Ecto neural progenitor cell (in vitro differentiated cells): ENCODE data around the gene BPI.
"Not testable (repeated sequence)": the region's sequence is repeated elsewhere in the genome, so short reads cannot be mapped to it uniquely, and the experiment has no call there.

Experiments used
- DNase-seq: peaks from one replicate; pipeline ENCODE4 v3.0.0-alpha.2; 2018; ENCODE audit warnings: low spot score

BPI gene

DNA sequence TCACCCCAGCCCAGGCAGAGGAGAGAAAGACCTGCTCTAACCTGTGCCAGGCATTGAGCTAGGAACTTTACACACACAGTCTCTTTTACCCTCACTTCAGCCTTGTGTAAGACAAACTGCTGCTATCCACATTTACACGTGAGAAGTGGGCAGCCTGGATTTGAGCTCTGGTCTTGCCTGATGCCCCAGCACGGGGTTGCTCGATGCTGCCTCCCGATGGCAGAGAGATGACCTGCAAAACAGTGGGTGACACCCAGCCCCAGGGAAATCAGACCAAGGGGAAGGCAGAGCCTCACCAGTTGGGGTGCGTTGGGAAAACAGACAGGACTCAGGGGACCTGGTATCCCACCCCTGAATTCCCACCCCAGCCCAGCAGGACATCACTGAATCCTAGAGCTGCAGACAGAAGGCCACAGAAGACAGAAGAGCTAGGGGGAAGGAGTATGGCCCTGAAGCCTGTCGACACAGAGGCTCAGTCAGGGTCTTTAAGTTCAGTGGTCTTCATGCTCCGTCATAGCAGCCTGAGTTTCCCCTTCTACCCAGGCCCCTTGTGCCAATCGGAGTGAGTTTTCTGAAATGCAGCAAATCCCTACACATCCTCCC, 990 bp downstream of the BPI start:
- DNase-seq, result no peak

DNA sequence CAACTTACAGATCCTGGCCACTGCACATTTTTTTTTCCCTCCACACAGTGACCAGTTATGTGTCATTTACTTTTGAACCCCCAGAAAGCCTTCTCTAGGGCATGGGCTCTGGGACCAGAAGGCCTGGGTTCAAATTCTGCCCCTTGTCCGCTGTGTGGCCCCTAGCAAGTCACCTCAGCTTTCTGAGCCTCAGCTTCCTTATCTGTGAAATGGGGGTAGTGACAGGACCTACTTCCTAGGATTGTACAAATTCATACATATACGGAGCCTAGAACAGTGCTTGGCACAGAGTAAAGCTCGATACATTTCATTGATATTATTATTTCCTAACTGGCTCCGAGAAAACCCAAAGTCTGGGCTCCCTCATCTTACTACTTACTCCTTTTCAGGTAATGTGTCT, 1.6 kb downstream of the BPI start:
- no peak for DNase-seq

DNA sequence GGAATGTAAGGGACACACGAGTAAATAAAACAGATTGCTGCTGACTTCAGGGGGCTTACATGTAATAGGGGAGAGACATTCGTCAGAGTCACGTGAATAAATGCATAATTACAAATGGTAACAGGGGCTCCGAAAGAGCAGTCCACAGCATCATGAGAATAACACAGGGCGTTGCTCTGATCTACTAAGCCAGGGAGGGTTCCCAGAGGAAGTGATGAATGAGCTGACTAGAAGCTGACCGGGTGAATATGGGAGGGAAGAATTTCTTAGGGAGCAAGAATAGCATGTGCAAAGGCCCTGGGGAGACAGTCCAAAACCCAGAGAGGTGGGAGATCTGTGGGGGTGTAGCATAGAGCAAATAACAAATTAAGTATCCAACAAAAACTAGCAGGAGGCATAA, 2.4 kb downstream of the BPI start:
- no peak for DNase-seq

DNA sequence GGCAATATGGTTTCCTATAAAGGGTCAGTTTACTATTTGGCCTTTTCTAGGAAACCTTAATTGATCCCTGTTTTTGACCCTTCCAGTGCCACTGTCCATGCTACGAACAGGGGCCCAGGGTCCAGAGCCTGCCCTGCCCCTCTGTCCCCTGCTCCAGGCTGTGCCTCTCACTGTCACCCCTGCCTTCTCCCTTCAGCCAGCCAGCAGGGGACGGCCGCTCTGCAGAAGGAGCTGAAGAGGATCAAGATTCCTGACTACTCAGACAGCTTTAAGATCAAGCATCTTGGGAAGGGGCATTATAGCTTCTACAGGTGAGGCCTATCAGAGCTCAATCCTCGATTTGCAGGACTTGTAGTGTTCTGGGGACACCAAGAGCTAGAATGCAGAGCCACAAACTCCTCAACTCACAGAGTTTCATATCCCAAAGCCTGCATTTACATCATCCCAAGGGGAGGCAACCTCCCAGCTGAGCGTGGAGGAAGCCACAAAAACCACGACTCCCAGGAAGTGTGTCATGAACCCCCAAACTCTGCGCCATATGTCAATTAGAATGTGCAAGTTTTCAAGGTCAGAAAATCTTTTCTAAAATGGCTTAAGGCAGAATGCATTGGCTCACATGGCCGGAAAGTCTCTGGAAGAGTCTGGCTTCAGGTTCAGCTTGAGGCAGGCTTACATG, 3.6 kb downstream of the BPI start:
- no peak for DNase-seq

DNA sequence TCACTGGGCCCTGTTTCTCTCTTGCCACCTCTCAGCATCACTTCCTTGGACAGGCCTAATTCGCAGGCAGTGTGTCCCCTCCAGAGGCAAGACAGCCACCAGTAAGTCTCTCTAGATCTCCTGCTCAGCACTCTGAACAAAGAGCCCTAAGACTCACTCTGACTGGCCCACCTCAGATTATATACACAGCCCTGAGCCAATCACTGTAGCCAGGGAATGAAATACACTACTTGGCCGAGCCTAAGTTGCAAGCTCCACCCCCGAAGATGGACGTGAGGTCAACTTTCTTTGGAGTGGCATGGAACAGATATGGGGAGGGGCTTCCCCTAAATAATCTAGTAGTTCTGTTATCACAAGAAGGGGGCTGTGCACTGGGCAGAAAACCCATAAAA, 4.1 kb downstream of the BPI start:
- no peak for DNase-seq

DNA sequence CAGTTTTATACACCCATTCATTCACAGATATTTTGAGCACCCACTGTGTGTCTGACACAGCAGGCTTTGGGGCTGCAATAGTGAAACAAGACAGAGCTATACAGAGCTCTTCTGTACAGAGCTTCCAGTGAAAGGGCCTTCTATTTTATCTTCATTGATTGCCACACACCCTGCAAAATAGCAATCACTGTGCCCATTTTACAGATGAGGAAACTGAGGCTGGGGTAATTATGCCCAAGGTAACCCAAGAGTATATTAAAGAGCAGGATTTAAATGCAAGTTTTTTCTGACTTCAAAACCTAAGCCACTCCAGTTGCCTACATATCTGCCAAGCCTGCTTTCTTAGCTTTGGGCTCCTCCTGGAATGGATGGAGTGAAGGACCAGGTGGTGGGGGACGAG, 4.5 kb downstream of the BPI start:
- no peak for DNase-seq

DNA sequence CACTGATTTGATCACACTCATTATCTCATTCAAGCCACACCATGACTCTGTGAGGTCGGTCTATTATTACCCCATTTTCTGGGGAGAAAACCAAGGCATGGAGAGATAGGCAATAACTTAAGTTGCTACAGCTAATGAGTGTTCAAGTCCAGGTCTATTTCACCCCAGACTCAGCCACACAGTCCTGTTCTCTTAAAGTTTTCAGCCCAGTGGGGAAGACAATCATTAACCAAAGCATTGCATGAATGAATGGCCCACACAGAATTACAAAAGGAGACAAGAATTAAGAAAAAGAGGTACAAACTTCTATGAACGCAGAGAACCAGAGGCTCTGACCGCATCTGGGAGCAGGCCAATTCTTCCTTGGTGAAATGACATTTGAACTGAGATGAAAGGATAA, 7.1 kb downstream of the BPI start:
- DNase-seq, result no peak

DNA sequence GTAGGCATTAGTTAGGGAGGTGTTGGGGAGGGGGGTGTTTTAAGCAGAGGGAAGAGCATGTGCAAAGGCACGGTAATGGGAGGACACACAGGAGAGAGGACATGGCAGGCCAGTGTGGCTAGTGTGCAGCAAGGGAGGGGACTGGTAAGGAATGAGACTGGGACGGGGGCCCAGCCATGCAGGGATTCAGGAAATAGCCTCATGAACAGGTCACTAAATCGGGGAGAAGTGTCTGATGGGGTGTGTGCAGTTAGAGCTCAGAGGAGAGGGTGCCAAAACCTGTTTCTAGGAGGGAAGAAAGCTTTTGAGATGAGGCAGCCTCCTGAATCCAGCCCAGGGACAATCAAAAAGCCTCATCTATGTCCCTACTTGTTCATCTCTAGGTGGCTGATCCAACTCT, 7.5 kb downstream of the BPI start:
- no peak for DNase-seq

DNA sequence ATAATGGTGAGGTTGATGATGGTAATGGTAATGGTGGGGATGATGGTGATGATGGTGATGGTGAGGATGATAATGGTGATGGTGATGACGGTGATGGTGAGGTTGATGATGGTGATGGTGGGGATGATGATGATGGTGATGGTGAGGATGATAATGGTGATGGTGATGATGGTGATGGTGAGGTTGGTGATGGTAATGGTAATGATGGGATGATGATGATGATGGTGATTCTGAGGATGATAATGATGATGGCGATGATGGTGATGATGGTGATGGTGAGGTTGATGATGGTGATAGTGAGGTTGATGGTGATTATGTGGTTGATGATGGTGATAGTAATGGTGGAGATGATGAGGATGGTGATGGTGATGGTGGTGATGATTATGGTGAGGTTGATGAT, 9.7 kb downstream of the BPI start:
- no peak for DNase-seq

DNA sequence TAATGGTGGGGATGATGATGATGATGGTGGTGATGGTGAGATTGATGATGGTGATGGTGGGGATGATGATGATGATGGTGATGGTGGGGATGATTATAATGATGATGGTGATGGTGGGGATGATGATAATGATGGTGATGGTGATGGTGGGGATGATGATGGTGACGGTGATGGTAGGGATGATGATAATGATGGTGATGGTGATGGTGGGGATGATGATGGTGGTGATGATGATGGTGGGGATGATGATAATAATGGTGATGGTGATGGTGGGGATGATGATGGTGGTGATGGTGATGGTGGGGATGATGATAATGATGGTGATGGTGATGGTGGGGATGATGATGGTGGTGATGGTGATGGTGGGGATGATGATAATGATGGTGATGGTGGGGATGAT, 10.4 kb downstream of the BPI start:
- not testable (repeated sequence) for DNase-seq

DNA sequence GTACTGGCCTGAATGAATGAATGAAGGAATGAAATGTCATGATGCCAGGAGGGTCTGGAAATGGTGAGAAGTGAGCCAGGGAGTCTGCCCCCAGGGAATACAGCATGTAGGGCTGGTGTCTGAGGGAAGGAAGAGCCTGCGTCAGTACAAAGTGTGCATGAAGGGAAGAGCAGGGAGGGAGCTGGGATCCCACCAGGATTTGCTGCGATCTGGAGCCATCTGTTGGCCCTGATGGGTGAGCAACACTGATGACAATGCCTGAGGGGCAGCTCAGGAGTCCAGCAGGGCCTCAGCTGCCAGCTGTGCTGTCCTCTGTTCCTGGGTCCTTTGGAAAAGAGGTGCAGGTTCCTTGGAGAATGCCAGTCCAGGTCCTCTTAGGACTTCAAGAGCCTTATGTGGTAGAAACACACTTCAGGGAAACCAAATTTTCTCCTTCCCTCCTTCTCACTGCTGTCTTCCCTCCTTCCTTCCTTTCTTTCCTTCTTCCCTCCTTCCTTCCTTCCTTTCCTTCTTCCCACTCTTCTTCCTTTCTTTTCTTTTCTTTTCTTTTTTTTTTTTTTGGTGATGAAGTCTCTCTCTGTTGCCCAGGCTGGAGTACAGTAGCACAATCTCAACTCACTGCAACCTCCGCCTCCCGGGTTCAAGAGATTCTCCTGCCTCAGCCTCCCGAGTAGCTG, 11.5 kb downstream of the BPI start:
- no peak for DNase-seq

DNA sequence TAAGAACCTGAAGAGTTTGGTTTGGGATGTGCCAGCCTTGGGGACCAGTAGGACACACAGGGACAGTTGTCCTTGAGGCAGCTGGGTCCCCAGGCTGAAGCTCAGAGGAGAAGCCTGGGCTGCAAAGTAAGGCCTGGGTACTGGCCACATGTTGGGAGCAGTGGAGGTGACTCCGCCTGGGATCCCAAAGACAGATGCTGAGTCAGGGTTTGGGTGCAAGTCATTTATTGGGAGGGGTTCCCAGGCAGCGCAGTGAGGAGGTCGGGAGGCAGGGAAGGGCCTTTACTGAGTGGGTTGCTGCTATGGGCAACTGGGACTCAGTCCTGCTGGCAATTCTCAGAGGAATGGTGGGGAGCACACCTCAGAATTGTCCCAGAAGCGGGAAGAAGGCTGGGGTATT, 12.4 kb downstream of the BPI start:
- DNase-seq, result no peak

DNA sequence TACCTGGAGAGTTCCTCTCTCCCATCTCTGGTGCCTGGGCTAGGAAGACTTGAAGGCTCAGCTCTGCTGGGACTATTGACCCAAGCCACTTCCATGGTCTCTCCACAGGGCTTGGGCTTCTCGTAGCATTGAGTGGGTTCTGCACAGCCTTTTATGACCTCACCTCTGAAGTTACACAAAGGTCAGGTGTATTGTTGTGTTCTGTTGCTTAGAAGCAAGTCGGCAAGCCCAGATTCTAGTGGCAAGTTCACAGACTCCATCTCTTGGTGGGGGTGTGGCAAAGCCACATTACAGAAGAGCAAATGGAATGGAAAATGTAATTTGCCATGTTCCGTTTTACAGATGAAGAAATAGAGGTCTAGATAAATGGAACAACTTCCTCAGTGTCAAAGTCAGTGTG, 13.5 kb downstream of the BPI start:
- no peak for DNase-seq

DNA sequence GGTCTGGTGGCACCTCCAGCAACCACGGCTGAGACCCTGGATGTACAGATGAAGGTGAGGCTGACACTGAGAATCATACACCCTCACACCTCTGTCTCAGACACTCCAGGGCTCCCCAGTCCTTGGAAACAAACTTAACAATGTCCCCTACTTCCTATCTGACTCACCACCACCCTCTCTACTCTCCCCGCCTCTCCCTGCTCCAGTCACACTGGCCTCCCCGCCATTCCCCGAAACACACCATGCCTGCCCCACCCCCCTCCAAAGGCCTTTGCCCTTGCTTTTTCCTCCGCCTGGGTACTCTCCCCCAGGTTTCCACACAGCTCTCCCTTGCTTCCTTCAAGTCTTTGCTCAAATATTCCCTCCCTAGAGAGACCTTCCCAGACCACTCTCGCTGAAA, 16.3 kb downstream of the BPI start:
- DNase-seq, result no peak

DNA sequence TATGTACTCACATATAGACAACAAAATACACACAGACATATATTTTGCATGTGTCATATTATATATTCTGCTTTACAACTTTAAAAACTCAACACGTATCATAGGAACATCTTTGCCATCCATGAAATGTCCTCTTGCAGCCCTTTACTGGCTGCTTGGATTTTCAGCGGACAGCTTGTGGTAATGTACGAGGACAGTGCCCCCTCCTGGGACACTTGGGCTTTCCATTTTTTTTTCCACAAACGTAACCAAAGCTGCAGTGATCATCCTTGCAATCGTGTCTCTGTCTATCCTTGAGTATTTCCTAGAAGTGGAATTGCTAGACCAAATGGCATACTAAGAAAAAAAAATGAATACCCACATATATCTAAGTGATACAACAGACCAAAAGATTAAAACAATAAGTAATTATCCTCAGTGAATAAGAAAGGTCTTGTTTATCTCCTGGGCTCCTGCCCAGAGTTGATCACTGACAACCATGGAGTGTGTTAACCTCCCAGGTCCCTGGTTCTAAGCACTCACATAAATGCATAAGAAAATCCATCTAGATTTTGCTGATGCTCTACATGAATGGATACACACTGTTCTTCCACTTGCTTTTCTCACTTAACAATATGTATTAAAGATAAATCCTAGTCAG, 18.1 kb downstream of the BPI start:
- no peak for DNase-seq

DNA sequence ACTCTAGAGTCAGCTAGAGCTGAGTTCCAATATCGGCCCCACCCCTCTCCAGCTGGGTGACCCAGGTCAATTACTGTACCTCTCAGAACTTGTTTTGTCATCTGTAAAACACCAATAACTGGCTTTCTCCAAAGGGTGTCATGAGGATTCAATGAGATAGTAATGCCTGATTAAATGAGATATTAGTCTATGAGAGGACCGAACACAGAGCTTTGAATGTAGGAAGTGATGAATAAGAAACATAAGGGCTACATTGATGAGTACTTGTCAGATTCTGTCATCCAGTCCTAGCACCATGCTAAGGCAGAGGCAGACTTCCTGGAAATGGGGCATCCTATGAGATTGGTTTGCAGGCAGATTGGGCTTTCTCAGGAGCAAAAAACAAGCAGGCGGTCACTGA, 20.2 kb downstream of the BPI start:
- no peak for DNase-seq

DNA sequence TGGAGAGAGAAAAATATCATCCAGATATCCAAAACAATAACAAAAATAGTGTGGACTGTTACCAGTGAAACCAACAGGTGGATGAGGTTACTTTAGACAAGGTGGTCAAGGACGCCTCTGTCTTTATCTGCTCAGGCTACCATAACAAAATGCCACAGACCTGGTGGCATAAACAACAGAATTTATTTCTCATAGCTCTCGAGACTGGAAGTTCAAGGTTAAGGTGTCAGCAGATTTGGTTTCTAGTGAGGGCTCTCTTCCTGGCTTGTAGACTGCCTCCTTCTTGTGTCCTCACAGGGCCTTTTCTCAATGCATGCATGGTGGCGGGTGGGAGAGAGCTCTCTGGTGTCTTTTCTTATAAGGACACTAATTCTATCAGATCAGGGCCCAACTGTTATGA, 21.2 kb downstream of the BPI start:
- no peak for DNase-seq

DNA sequence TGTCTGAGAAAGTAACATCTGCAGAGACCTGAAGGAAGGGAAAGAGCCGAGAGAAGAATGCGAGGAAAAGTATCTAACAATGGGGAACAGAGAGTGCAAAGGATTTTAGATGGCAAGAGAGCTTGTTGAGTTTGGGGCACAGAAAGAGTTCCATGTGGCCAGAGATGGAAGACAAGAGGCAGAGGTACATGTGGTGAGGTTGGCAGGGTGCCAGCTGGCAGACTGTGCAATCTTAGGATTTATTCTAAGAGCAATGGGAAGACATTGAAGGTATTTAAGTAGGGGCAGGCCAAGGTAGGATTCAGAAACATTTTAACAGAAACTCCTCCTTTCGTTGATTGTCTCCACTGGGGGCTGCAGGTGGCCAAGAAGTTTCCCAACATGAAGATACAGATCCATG, 21.9 kb downstream of the BPI start:
- no peak for DNase-seq

DNA sequence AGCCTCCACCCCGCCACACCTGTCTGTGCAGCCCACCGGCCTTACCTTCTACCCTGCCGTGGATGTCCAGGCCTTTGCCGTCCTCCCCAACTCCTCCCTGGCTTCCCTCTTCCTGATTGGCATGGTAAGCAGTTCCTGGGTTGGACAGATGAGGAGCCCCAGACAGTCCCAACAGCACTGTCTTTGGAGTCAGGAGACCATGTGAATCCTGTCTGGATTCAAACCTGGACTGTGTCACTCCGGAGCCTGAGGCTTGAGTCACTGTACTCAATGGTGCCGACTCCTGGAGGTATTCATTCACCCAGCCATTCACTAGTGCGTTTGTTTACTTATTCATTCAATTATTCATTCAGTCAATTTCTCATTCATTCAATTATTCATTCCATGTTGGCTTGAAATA, 22.4 kb downstream of the BPI start:
- DNase-seq, result no peak

DNA sequence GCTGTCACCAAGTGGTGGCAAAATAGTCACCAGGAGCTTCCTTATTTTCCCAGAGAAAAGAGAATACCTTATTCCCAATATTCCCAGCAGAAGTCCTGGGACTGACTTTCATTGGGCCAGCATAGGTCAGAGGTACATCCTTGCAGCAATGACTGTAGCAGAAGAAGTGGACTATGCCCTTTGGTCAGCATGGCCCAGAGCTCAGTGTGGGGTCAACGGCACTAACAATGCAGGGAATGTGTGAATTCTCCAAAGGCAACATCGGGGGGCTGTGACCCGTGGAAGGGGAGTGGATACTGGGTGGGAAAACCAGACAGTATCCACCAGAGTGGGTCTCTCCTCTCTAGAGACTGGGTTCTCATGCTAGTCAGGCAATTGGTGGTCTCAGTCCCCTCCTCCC, 26.7 kb downstream of the BPI start:
- no peak for DNase-seq

DNA sequence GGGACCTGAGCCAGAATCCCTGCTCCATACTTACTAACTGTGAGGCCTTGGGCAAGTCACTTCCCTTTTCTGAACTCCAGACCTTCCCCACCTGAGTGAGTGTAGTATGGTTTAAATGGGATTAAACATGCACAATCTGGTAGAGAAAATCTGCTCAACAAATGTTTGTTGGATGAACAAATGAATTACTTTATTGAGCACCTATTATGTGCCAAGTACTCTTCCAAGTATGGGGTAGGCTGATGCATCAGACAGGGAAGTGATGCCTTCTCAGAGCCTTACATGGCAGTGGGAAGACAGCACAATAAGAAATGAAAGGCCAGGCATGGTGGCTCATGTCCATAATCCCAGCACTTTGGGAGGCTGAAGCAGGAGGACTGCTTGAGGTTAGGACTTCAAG, 27.3 kb downstream of the BPI start:
- DNase-seq, result no peak

DNA sequence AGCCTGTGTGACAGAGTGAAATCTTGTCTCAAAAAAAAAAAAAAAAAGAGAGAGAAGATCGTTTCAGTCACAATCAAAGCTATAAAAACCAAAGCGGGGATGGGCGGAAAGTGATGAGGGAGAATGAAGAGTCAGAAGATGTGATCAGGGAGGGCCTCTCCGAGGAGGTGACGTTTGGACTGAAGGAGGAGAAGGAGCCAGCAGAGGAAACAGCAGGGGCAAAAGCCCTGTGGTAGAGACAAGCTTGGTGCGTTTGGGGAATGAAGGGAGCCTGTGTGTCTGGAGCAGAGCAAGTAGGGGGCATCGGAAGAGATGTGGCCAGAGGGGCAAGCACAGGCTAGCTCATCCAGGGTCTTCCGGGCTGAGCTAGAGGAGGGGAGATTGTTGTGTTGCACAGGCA, 27.9 kb downstream of the BPI start:
- DNase-seq, result no peak

DNA sequence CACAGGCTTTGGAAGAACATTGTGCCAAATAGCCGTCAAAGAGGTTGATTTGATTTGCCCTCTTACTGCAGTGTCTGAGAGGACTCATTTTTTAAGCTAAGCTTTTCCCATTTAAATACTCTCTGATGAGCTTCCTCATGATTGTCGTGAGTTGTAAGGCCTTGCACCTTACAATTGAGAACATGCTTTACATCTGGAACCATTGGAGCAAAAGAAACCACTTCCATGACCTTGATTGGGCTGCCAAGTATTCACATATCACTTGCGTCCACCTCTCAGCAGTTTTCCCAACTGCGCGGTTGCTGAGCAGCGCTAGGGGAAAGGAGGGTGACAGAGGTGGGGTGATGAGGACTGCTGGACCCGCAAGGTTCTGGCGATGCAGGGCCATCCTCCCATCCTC, 30.1 kb downstream of the BPI start:
- DNase-seq, result no peak
